Urothelium cell line (cell line): ENCODE measurements around the gene RAMP1.
"Not testable (repeated sequence)": the region's sequence is repeated elsewhere in the genome, so short reads cannot be mapped to it uniquely, and the experiment has no call there.

Source experiments
- DNase-seq: peaks from one replicate; pipeline ENCODE4 v3.0.0; 2011; ENCODE audit warnings: low spot score, mixed read lengths
- FAIRE-seq: peaks from 2 replicates; lab custom pipeline; 2011; peaks lifted over from hg19 to GRCh38; lab: Jason Lieb, UNC

Gene RAMP1

GRCh38 chr2:237859533-237860272, at the start of gene RAMP1:
Gene RAMP1 (plus strand): TSS chr2:237859623. CDS start chr2:237859676, 53 bp downstream.
- no peak for DNase-seq
- no peak for FAIRE-seq

GRCh38 chr2:237815637-237816036, 43.8 kb upstream of the RAMP1 start:
- FAIRE-seq, result no peak
- no peak for DNase-seq

GRCh38 chr2:237816531-237816930, 42.9 kb upstream of the RAMP1 start:
- no peak for FAIRE-seq
- DNase-seq, result no peak

- no peak for FAIRE-seq
- DNase-seq, result no peak
These were observed 41.4 kb upstream of the RAMP1 start for GRCh38 chr2:237818066-237818473.

GRCh38 chr2:237819231-237819630, 40.2 kb upstream of the RAMP1 start:
- DNase-seq (no peak), FAIRE-seq (no peak)

- FAIRE-seq, result no peak
- no peak for DNase-seq
These were observed 39.0 kb upstream of the RAMP1 start for GRCh38 chr2:237820421-237820820.

GRCh38 chr2:237823544-237823943, 35.9 kb upstream of the RAMP1 start:
- DNase-seq (no peak), FAIRE-seq (no peak)

- DNase-seq, result no peak
- FAIRE-seq, result no peak
These were observed 35.3 kb upstream of the RAMP1 start for GRCh38 chr2:237824085-237824484.

GRCh38 chr2:237827421-237827987, 31.9 kb upstream of the RAMP1 start:
- DNase-seq (no peak), FAIRE-seq (no peak)

GRCh38 chr2:237830522-237830921, 28.9 kb upstream of the RAMP1 start:
- DNase-seq (no peak), FAIRE-seq (no peak)

GRCh38 chr2:237833546-237833945, 25.9 kb upstream of the RAMP1 start:
- DNase-seq, result no peak
- FAIRE-seq, result no peak

- FAIRE-seq, result no peak
These were observed 24.1 kb upstream of the RAMP1 start for GRCh38 chr2:237835372-237835771.

GRCh38 chr2:237841051-237841450, 18.4 kb upstream of the RAMP1 start:
- FAIRE-seq (no peak), DNase-seq (no peak)

More at GRCh38 chr2:237835372-237835771, 24.1 kb upstream of the RAMP1 start:
- no peak for DNase-seq

- not testable (repeated sequence) for DNase-seq, FAIRE-seq
These were observed 10.5 kb upstream of the RAMP1 start for GRCh38 chr2:237848940-237849339.

- DNase-seq (no peak), FAIRE-seq (no peak)
These were observed 5.1 kb upstream of the RAMP1 start for GRCh38 chr2:237854295-237854694.

- DNase-seq (no peak), FAIRE-seq (no peak)
These were observed 1.6 kb upstream of the RAMP1 start for GRCh38 chr2:237857791-237858190.

- FAIRE-seq (peak; percentile 90), DNase-seq (peak; percentile 58)
These were observed 935 bp upstream of the RAMP1 start for GRCh38 chr2:237858294-237859081.

- FAIRE-seq, result no peak
- DNase-seq, result no peak
These were observed 365 bp upstream of the RAMP1 start for GRCh38 chr2:237859082-237859433.

- DNase-seq, result no peak
- no peak for FAIRE-seq
These were observed 981 bp downstream of the RAMP1 start for GRCh38 chr2:237860273-237860935.

- no peak for FAIRE-seq
- DNase-seq, result no peak
These were observed 2.6 kb downstream of the RAMP1 start for GRCh38 chr2:237861875-237862527.

- no peak for FAIRE-seq
These were observed 3.1 kb downstream of the RAMP1 start for GRCh38 chr2:237862528-237862895.

More at GRCh38 chr2:237862528-237862895, 3.1 kb downstream of the RAMP1 start:
- DNase-seq, result no peak
